ENCODE data around the gene NCEH1. TPM values are rescaled to one million over a fixed set of nuclear protein-coding genes. Genes with fewer than 3 reads are reported as not detected.

NCEH1 gene
- total RNA-seq, 2 donors from 2014 or later: 6.9 to 10.1 TPM

- Histone ChIP-seq H3K9me3 (no peaks in the 10 kb centered on the region), H3K36me3 (replicated peaks in 1 of 2; ENCODE audit: insufficient read depth in 1 of 2, low read depth in 2 of 2) (no peaks in the 10 kb centered on the region), H3K4me3 (no peak overlapping the region), H3K4me1 (peaks cover 11% of the 10 kb centered on the region), H3K27ac (no peak overlapping the region), H3K27me3 (no peaks in the 10 kb centered on the region)
- ATAC-seq (no peak), DNase-seq (no peak)
- intact Hi-C loops (cut with DNase I): no loop called here
- WGBS, 2 donors: 78 to 79% methylated on average over 7 of the region's 7 CpGs
- TF ChIP-seq CTCF (IDR thresholded peaks at IDR 0.05): no peak
- no peak for TF ChIP-seq POLR2A (IDR thresholded peaks at IDR 0.05)
These were observed 25.3 kb downstream of the NCEH1 start for GRCh38 chr3:172685331-172686214.

GRCh38 chr3:172680684-172681083 is 30.2 kb downstream of the NCEH1 start:
- DNase-seq (no peak), ATAC-seq (no peak)
- H3K27me3 ChIP-seq: no peaks in the 10 kb centered on the region
- no peaks in the 10 kb centered on the region for H3K4me1 ChIP-seq
- H3K36me3 ChIP-seq (replicated peaks in 1 of 2; ENCODE audit: insufficient read depth in 1 of 2, low read depth in 2 of 2): no peaks in the 10 kb centered on the region
- H3K9me3 ChIP-seq: no peaks in the 10 kb centered on the region
- H3K4me3 ChIP-seq: no peak overlapping the region
- no peak for TF ChIP-seq POLR2A (IDR thresholded peaks at IDR 0.05)
- TF ChIP-seq CTCF (IDR thresholded peaks at IDR 0.05): no peak
- intact Hi-C loops (cut with DNase I): no loop called here
- WGBS, 2 donors: 91 to 94% methylated on average over 6 to 7 of the region's 7 CpGs
- H3K27ac ChIP-seq: no peak overlapping the region

- Histone ChIP-seq H3K27me3 (no peaks in the 10 kb centered on the region), H3K9me3 (no peaks in the 10 kb centered on the region), H3K36me3 (replicated peaks in 1 of 2; ENCODE audit: insufficient read depth in 1 of 2, low read depth in 2 of 2) (no peaks in the 10 kb centered on the region), H3K4me3 (no peak overlapping the region), H3K27ac (no peak overlapping the region), H3K4me1 (no peaks in the 10 kb centered on the region)
- no peak for DNase-seq
- no peak for ATAC-seq
- intact Hi-C loops (cut with DNase I): no loop called here
- WGBS, 2 donors: 67 to 79% methylated on average over 5 of the region's 5 CpGs
- no peak for TF ChIP-seq POLR2A (IDR thresholded peaks at IDR 0.05)
- TF ChIP-seq CTCF (IDR thresholded peaks at IDR 0.05): no peak
These were observed 31.3 kb downstream of the NCEH1 start for GRCh38 chr3:172679599-172679998.

- no peaks in the 10 kb centered on the region for H3K36me3 ChIP-seq (replicated peaks in 1 of 2; ENCODE audit: insufficient read depth in 1 of 2, low read depth in 2 of 2)
- H3K27me3 ChIP-seq: no peaks in the 10 kb centered on the region
- H3K4me3 ChIP-seq: no peak overlapping the region
- 50 to 60% methylated on average over 1 of the region's 1 CpG for WGBS, 2 donors
- DNase-seq (no peak), ATAC-seq (no peak)
- H3K27ac ChIP-seq: no peak overlapping the region
- peaks cover 5% of the 10 kb centered on the region for H3K4me1 ChIP-seq
- TF ChIP-seq POLR2A (IDR thresholded peaks at IDR 0.05): no peak
- no peak for TF ChIP-seq CTCF (IDR thresholded peaks at IDR 0.05)
- intact Hi-C loops (cut with DNase I): no loop called here
- no peaks in the 10 kb centered on the region for H3K9me3 ChIP-seq
These were observed 32.8 kb downstream of the NCEH1 start for GRCh38 chr3:172678068-172678467.
